Erythroblast (primary cell): ENCODE data around the gene FAM151B.

Experiments
- GATA1 ChIP-seq: IDR thresholded peaks from 2 replicates; pipeline ENCODE4 v1.6.1; 2011; ENCODE audit warnings: low read depth, mild to moderate bottlenecking, control low read depth, low read length, moderate library complexity
- POLR2A ChIP-seq: IDR thresholded peaks from 2 replicates; pipeline ENCODE4 v1.6.1; 2011; ENCODE audit warnings: mild to moderate bottlenecking, low read length

DNA sequence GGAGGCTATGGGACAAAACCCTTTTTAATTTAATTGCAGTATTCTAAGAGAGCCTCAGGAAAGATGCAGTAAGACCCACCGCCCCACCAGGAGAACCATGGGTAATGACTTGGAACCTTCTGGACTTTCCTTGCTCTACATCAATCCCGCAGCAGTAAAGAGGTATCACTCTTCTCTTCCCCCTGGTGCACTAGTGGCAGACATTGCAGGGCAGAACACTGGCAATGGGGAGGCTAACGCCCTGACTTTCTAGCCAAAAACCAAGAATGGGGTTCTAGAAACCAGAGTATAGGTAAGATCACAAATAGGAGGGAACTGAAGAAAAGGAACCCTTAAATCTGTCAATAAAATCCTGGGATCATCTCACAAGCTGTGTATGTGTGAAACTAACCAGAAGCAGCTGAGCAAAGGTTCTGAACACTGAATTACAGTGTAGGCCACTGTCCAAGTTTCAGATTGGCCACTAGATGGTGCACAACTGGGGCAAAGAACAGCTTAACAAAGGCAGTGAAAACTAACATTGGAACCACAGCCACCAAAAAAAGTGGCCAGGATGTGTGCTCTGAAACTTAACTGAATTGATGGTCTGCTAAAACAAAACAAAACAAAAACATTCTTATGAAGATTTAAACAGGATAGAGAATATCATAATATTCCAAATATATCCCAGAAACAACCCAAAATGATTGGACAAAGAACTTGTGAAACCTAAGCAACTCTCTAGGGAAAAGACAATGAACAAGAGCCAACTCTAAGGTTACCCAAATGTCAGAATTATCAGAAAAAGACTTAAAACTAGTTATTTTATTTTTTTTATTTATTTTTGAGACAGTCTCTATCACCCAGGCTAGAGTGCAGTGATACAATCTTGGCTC is 6.6 kb upstream of the FAM151B start:
- no peak for TF ChIP-seq POLR2A
- TF ChIP-seq GATA1: no peak
